BE2C (cell line): Measurements from ENCODE around the gene SUCLG2.

Source experiments
- DNase-seq: peaks from one replicate; pipeline ENCODE4 v3.0.0-alpha.2; 2020
- H3K27me3 ChIP-seq: fragments of 250-450 bp; sonication (Bioruptor Pico); 2 replicates; pipeline ENCODE4 v1.5.1; 2020; ENCODE audit warnings: mild to moderate bottlenecking
- H3K36me3 ChIP-seq: fragments of 250-450 bp; sonication (Bioruptor Pico); 2 replicates; pipeline ENCODE4 v1.5.1; 2020; ENCODE audit warnings: mild to moderate bottlenecking
- H3K4me1 ChIP-seq: fragments of 250-450 bp; sonication (Bioruptor Pico); 2 replicates; pipeline ENCODE4 v1.5.1; 2020
- H3K4me3 ChIP-seq: 2 replicates; pipeline ENCODE4 v1.5.1; 2011; ENCODE audit warnings: low read depth, low read length
- H3K9me3 ChIP-seq: fragments of 250-450 bp; sonication (Bioruptor Pico); 2 replicates; pipeline ENCODE4 v1.5.1; 2020
- TF ChIP-seq, protein P1 (sequence below): IDR thresholded peaks from 2 replicates; pipeline ENCODE4 v1.5.1; 2012; ENCODE audit warnings: mild to moderate bottlenecking, low read depth, low read length

The SUCLG2 gene

DNA sequence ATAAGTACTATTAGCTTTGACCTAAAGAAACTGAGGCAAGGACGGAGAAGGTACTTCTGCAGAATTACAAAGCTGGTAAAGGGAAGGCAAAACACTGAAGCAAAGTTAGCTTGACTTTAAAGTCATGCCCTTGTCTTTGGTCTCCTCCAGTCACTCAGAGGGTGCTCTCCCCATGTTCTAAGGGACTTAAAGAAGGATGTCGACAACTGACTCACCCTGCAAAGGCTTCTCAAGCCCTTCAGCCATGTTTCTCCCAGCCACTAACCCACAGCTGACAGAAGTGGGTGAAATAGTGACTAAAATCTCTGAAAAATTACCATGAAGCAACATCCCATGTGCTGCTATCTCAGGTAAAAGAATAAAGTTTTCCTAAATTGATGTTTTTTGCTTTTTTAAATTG lies 46.4 kb downstream of the SUCLG2 start:
- DNase-seq: no peak
- Histone ChIP-seq H3K4me1 (no peaks in the 10 kb centered on the region), H3K4me3 (no peak overlapping the region), H3K36me3 (peaks cover 13% of the 10 kb centered on the region), H3K9me3 (no peaks in the 10 kb centered on the region), H3K27me3 (no peaks in the 10 kb centered on the region)
- TF ChIP-seq, protein P1, sequence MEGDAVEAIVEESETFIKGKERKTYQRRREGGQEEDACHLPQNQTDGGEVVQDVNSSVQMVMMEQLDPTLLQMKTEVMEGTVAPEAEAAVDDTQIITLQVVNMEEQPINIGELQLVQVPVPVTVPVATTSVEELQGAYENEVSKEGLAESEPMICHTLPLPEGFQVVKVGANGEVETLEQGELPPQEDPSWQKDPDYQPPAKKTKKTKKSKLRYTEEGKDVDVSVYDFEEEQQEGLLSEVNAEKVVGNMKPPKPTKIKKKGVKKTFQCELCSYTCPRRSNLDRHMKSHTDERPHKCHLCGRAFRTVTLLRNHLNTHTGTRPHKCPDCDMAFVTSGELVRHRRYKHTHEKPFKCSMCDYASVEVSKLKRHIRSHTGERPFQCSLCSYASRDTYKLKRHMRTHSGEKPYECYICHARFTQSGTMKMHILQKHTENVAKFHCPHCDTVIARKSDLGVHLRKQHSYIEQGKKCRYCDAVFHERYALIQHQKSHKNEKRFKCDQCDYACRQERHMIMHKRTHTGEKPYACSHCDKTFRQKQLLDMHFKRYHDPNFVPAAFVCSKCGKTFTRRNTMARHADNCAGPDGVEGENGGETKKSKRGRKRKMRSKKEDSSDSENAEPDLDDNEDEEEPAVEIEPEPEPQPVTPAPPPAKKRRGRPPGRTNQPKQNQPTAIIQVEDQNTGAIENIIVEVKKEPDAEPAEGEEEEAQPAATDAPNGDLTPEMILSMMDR: no peak

DNA sequence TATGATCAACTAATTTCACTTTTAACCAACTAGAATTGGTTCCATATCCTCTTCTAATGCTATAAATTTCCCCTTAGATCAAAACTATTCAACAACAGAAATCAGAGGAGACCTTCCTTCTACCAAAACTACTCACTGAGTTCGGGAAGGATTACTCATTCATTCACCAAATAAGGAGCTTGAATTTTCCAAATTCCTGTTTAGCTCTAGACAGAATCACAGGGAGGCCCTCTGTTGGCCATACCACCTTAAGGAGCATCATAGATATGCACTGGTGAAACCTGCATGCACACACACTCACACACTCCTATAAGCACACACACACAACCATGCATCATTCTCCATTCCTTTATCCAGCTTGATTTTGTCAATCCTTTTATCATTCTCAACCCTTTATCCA lies 49.0 kb downstream of the SUCLG2 start:
- H3K9me3 ChIP-seq: no peaks in the 10 kb centered on the region
- peaks cover 13% of the 10 kb centered on the region for H3K36me3 ChIP-seq
- no peaks in the 10 kb centered on the region for H3K4me1 ChIP-seq
- DNase-seq: no peak
- H3K4me3 ChIP-seq: no peak overlapping the region
- no peaks in the 10 kb centered on the region for H3K27me3 ChIP-seq
- TF ChIP-seq, protein P1: no peak

DNA sequence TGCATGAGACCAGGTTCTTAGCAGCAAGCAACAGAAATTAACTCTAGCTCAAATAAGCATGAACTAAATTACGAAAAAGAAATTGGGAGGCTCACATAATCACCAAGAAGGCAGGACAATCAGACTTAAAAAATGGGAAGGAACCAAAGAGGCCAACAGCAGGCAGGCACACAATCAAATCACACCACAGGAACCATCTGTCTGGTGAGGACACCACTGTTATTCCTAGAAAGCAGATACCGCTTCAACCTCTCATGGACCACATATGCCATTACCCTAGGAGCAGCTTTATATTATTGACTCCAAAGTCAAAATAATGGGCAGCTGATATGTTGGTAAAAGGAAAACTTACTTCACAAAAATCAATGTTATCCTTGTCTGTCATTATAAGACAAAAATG lies 51.6 kb downstream of the SUCLG2 start:
- peaks cover 5% of the 10 kb centered on the region for H3K36me3 ChIP-seq
- no peak for DNase-seq
- H3K4me1 ChIP-seq: no peaks in the 10 kb centered on the region
- no peaks in the 10 kb centered on the region for H3K9me3 ChIP-seq
- H3K27me3 ChIP-seq: no peaks in the 10 kb centered on the region
- TF ChIP-seq, protein P1: no peak
- no peak overlapping the region for H3K4me3 ChIP-seq

DNA sequence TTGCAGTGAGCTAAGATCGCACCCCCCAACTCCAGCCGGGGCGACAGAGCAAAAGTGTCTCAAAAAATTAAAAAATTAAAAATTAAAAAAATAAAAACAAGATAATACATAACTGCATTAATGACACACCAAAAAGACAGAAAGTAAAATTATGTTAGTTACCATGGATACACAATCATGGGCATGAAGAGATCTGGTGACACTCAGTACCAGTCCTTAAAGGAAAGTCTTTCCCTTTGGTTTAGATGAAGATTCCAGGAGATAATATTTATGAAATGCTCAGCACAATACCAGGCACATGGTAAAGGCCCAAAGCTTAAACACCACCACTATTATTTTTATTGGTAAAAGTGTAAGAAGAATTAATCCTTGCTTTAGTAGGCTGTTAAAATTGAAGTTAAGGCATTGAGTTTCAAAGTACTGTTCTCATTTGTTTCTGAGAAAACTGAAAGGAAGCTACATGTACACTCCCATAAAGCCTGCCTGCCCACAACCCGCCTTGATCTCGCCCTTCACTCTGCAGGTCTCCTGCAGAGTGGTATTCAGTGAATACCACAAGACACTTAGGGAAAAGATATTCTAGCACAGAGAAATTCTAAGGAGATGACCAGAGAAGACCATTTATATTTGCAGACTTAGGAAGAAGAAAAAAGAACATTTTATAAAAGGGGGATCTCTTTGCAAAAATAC lies 52.3 kb downstream of the SUCLG2 start:
- H3K4me1 ChIP-seq: no peaks in the 10 kb centered on the region
- H3K27me3 ChIP-seq: no peaks in the 10 kb centered on the region
- no peak for DNase-seq
- no peaks in the 10 kb centered on the region for H3K9me3 ChIP-seq
- TF ChIP-seq, protein P1: no peak
- no peaks in the 10 kb centered on the region; the same call in 1 of the 2 replicates for H3K36me3 ChIP-seq
- no peak overlapping the region for H3K4me3 ChIP-seq

DNA sequence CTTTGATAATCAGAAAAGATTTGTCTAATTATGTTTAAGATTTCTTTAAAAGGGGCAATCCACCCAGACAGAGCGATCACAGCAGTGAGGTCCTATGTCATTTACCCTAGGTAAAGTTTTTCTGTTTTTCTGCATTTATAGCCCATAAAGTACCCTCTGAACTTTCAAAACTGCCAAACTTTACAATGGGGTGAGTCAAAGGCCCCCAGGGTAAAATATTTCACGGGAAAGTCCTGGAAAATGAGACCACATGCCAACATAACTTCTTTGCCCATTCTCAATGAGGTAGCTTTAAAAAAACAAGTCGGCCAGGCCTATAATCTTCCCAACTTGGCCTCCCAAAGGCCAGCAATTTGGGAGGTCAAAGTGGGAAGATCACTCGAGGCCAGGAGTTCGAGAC lies 53.0 kb downstream of the SUCLG2 start:
- no peaks in the 10 kb centered on the region for H3K36me3 ChIP-seq
- no peaks in the 10 kb centered on the region for H3K27me3 ChIP-seq
- H3K9me3 ChIP-seq: no peaks in the 10 kb centered on the region
- H3K4me1 ChIP-seq: no peaks in the 10 kb centered on the region
- TF ChIP-seq, protein P1: no peak
- no peak overlapping the region for H3K4me3 ChIP-seq
- no peak for DNase-seq

DNA sequence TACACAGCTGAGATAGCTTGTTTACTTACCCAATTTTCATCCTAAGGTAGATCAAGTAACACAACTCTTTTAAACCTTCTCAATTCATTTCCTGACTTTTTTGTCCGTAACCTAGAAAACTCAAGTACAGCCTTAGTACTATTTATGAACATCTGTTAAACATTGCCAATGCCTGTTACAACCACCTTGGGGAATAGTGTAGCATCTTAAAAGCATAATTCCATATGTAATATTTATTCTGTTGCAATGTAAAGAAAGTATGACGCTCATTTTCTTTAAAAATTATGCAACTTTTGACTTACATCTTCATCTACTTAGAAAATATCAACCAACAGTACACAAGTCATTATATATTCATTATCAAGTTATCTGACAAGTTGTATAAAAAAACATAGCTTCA lies 54.6 kb downstream of the SUCLG2 start:
- no peaks in the 10 kb centered on the region for H3K36me3 ChIP-seq
- no peak overlapping the region for H3K4me3 ChIP-seq
- TF ChIP-seq, protein P1: no peak
- H3K27me3 ChIP-seq: no peaks in the 10 kb centered on the region
- no peaks in the 10 kb centered on the region for H3K4me1 ChIP-seq
- DNase-seq: no peak
- no peaks in the 10 kb centered on the region for H3K9me3 ChIP-seq
